Ishikawa (cell line): ENCODE data around the gene TLE4.

Experiments used
- CREB1 ChIP-seq: IDR thresholded peaks from 2 replicates; pipeline ENCODE4 v1.6.1; 2012; ENCODE audit warnings: low read depth
- EP300 ChIP-seq: IDR thresholded peaks from 2 replicates; pipeline ENCODE4 v1.6.1; 2012; ENCODE audit warnings: borderline replicate concordance
- NFIC ChIP-seq: IDR thresholded peaks from 2 replicates; pipeline ENCODE4 v1.6.1; 2012
- REST ChIP-seq: IDR thresholded peaks from 2 replicates; pipeline ENCODE4 v1.6.1; 2012; ENCODE audit warnings: low read depth, mild to moderate bottlenecking
- TAF1 ChIP-seq: IDR thresholded peaks from 2 replicates; pipeline ENCODE4 v1.6.1; 2012; ENCODE audit warnings: low read depth, mild to moderate bottlenecking
- ZBTB7A ChIP-seq: IDR thresholded peaks from 2 replicates; pipeline ENCODE4 v1.6.1; 2012; ENCODE audit warnings: low read depth

GRCh38 chr9:79592726-79593493 is 21.1 kb downstream of the TLE4 start:
- no peak for TF ChIP-seq EP300
- no peak for TF ChIP-seq NFIC
- TF ChIP-seq REST = no peak
- no peak for TF ChIP-seq ZBTB7A
- TF ChIP-seq TAF1 = no peak
- TF ChIP-seq CREB1 = no peak
